MM.1S (cell line): ENCODE results near the gene TGOLN2.
"Not testable (repeated sequence)": the region's sequence is repeated elsewhere in the genome, so short reads cannot be mapped to it uniquely, and the experiment has no call there.

Experiments used
- DNase-seq: peaks from one replicate; pipeline ENCODE4 v3.0.0-alpha.2; 2015
- H2AFZ ChIP-seq: fragments of 300-600 bp; sonication (generic); 2 replicates; pipeline ENCODE4 v1.6.0; 2016; ENCODE audit warnings: antibody characterized with exemption, low read length
- H3F3A ChIP-seq: fragments of 300-600 bp; sonication (generic); 2 replicates; pipeline ENCODE4 v1.6.1; 2016; ENCODE audit warnings: mild to moderate bottlenecking, antibody characterized with exemption, low read length, moderate library complexity, mixed read lengths; ENCODE audit not compliant: insufficient read depth
- H3K27ac ChIP-seq: fragments of 300-600 bp; sonication (generic); 2 replicates; pipeline ENCODE4 v1.5.1; 2016; ENCODE audit warnings: mild to moderate bottlenecking, low read length
- H3K27me3 ChIP-seq: fragments of 300-600 bp; sonication (generic); replicated peaks from 2 replicates; pipeline ENCODE4 v1.6.0; 2016; ENCODE audit warnings: low read length; ENCODE audit not compliant: insufficient read depth
- H3K36me3 ChIP-seq: fragments of 300-600 bp; sonication (generic); replicated peaks from 2 replicates; pipeline ENCODE4 v1.6.1; 2016; ENCODE audit warnings: mild to moderate bottlenecking, low read length, mixed read lengths; ENCODE audit not compliant: insufficient read depth
- H3K4me1 ChIP-seq: fragments of 300-600 bp; sonication (generic); 2 replicates; pipeline ENCODE4 v1.6.1; 2016; ENCODE audit warnings: low read length, mixed read lengths
- H3K4me2 ChIP-seq: fragments of 300-600 bp; sonication (generic); 2 replicates; pipeline ENCODE4 v1.6.0; 2016; ENCODE audit warnings: low read depth, low read length
- H3K4me3 ChIP-seq: fragments of 300-600 bp; sonication (generic); 2 replicates; pipeline ENCODE4 v1.5.1; 2016; ENCODE audit warnings: low read length, mixed read lengths
- H3K79me2 ChIP-seq: fragments of 300-600 bp; sonication (generic); 2 replicates; pipeline ENCODE4 v1.6.1; 2016; ENCODE audit warnings: mixed run types, low read length, mixed read lengths
- H3K9ac ChIP-seq: fragments of 300-600 bp; sonication (generic); 2 replicates; pipeline ENCODE4 v1.6.1; 2016; ENCODE audit warnings: low read length, mixed read lengths
- H3K9me2 ChIP-seq: fragments of 300-600 bp; sonication (generic); replicated peaks from 2 replicates; pipeline ENCODE4 v1.6.1; 2016; ENCODE audit warnings: mild to moderate bottlenecking, low read length, mixed read lengths; ENCODE audit not compliant: insufficient read depth
- H3K9me3 ChIP-seq: fragments of 300-600 bp; sonication (generic); replicated peaks from 2 replicates; pipeline ENCODE4 v1.6.1; 2016; ENCODE audit warnings: mild to moderate bottlenecking, low read length, mixed read lengths; ENCODE audit not compliant: insufficient read depth
- H4K20me1 ChIP-seq: fragments of 300-600 bp; sonication (generic); 2 replicates; pipeline ENCODE4 v1.6.1; 2016; ENCODE audit warnings: mild to moderate bottlenecking, low read length, moderate library complexity, mixed read lengths; ENCODE audit not compliant: insufficient read depth
- CTCF ChIP-seq: fragments of 300-600 bp; sonication (generic); IDR thresholded peaks from 2 replicates; pipeline ENCODE4 v1.5.1; 2016; ENCODE audit warnings: antibody characterized with exemption, low read length, mixed read lengths
- EZH2 ChIP-seq: fragments of 300-600 bp; sonication (generic); optimal IDR thresholded peaks from 2 replicates; pipeline ENCODE3; 2017; ENCODE audit warnings: low read depth, mild to moderate bottlenecking, antibody characterized with exemption, low read length, mixed read lengths
- EZH2phosphoT487 ChIP-seq: fragments of 300-600 bp; sonication (generic); IDR thresholded peaks from 2 replicates; pipeline ENCODE4 v1.6.1; 2018; ENCODE audit warnings: antibody characterized with exemption, low read length

The TGOLN2 gene

GRCh38 chr2:85334928-85335327 lies 7.1 kb upstream of the TGOLN2 start:
- H3K4me2 ChIP-seq: no peak overlapping the region
- no peak for DNase-seq
- H3K9me2 ChIP-seq: no peaks in the 10 kb centered on the region
- no peak overlapping the region for H3K4me3 ChIP-seq
- no peaks in the 10 kb centered on the region for H4K20me1 ChIP-seq
- TF ChIP-seq EZH2 (no peak), EZH2phosphoT487 (no peak), CTCF (no peak)
- no peaks in the 10 kb centered on the region for H3K36me3 ChIP-seq
- 0 out of 2 replicates have a peak, but pooled peaks cover 4% of the 10 kb centered on the region for H3K4me1 ChIP-seq
- no peak overlapping the region for H2AFZ ChIP-seq
- H3K9me3 ChIP-seq: no peaks in the 10 kb centered on the region
- H3K27ac ChIP-seq: no peak overlapping the region
- no peaks in the 10 kb centered on the region for H3K27me3 ChIP-seq
- H3K79me2 ChIP-seq: no peaks in the 10 kb centered on the region
- 0 out of 2 replicates have a peak, but pooled peaks cover 5% of the 10 kb centered on the region for H3F3A ChIP-seq
- no peak overlapping the region for H3K9ac ChIP-seq

DNA sequence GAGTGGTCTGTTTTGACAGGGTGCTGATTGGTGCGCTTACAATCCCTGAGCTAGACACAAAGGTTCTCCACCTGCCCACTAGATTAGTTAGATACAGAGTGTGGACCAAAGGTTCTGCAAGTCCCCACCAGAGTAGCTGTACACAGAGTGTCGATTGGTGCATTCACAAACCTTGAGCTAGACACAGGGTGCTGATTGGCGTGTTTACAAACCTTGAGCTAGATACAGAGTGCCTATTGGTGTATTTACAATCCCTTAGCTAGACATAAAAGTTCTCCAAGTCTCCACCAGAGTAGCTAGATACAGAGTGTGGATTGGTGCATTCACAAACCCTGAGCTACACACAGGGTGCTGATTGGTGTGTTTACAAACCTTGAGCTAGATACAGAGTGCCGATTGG lies 6.1 kb upstream of the TGOLN2 start:
- not testable (repeated sequence) for H3K9ac ChIP-seq, H2AFZ ChIP-seq, H3K36me3 ChIP-seq, H3K27ac ChIP-seq, H3K79me2 ChIP-seq, H3F3A ChIP-seq, H3K4me3 ChIP-seq, H4K20me1 ChIP-seq, H3K4me1 ChIP-seq, H3K27me3 ChIP-seq, H3K4me2 ChIP-seq, H3K9me2 ChIP-seq, DNase-seq, H3K9me3 ChIP-seq

GRCh38 chr2:85330839-85331636 lies 3.2 kb upstream of the TGOLN2 start:
- Histone ChIP-seq H3K27ac (no peak overlapping the region), H3K4me1 (no peaks in the 10 kb centered on the region), H3K36me3 (no peaks in the 10 kb centered on the region), H3K4me2 (peak overlapping the region; percentile 8; the same call in 1 of the 2 replicates), H3K9ac (no peak overlapping the region), H3K27me3 (no peaks in the 10 kb centered on the region), H3K79me2 (peaks cover 19% of the 10 kb centered on the region), H3F3A (peaks cover 18% of the 10 kb centered on the region; the same call in 1 of the 2 replicates), H3K4me3 (no peak overlapping the region), H2AFZ (no peak overlapping the region), H3K9me3 (no peaks in the 10 kb centered on the region), H4K20me1 (peaks cover 3% of the 10 kb centered on the region; the same call in 1 of the 2 replicates), H3K9me2 (no peaks in the 10 kb centered on the region)
- DNase-seq: peak; percentile 37
- no peak for TF ChIP-seq EZH2phosphoT487
- no peak for TF ChIP-seq CTCF

DNA sequence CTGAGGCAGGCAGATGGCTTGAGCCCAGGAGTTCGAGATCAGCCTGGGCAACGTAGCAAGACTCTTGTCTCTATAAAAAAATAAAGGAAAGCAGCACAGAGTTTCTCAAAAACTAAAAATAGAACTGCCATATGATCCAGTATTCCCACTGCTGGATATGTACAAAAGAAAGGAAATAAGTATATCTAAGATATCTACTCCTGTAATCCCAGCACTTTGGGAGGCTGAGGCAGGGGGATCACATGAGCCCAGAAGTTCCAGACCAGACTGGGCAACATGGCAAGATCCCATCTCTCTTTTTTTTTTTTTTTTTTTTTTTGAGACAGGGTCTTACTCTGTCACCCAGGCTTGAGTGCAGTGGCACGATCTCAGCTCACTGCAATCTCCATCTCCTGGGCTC lies 1.9 kb upstream of the TGOLN2 start:
- H3K4me2 ChIP-seq, H3K27me3 ChIP-seq, H2AFZ ChIP-seq, H3K36me3 ChIP-seq, H3K9me2 ChIP-seq, H3K9me3 ChIP-seq, DNase-seq, H3K9ac ChIP-seq, H3K4me3 ChIP-seq, H3K27ac ChIP-seq: not testable (repeated sequence)
- H4K20me1 ChIP-seq: peaks cover 16% of the 10 kb centered on the region
- peaks cover 18% of the 10 kb centered on the region; the same call in 1 of the 2 replicates for H3F3A ChIP-seq
- peaks cover 32% of the 10 kb centered on the region for H3K79me2 ChIP-seq
- peaks cover 11% of the 10 kb centered on the region for H3K4me1 ChIP-seq
